Hematopoietic multipotent progenitor cell treated with erythropoietin and hydrocortisone succinate and interleukin-3 and kit ligand, for 4 days (in vitro differentiated cells): ENCODE measurements around the gene FRMD4A.
"Not testable (repeated sequence)": the region's sequence is repeated elsewhere in the genome, so short reads cannot be mapped to it uniquely, and the experiment has no call there.

ENCODE experiments used
- DNase-seq: peaks from one replicate; pipeline ENCODE4 v3.0.0-alpha.2; 2015

The FRMD4A gene

DNA sequence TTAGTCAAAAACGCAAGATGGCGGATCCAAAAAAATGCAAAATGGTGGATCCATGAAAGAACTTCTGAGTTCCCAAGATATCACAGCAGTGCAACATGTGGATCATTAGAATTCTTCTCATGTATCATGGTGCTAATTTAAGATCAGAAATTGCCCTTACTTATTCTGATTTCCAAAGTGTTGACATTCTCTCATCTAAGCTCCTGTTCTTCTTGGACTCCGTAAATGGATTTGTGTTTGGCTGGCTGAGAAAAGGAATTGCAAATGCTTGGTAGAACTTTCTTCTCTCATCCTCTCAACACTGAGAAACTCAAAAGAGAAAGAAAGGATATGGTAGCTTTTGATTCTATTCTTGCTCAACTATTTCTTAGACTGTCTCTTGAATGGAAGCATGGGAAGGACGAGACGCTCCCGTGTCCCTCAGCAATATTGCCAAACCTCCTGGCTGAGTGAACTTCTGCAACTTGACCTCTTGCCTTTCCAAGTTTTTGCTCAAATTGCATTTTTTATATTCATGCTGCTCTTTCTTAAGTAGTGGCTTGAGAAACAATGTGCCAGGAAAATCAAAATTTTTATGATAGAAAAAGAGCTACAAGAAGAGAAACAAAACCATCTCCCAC, 44.7 kb downstream of the FRMD4A start:
- DNase-seq = no peak

DNA sequence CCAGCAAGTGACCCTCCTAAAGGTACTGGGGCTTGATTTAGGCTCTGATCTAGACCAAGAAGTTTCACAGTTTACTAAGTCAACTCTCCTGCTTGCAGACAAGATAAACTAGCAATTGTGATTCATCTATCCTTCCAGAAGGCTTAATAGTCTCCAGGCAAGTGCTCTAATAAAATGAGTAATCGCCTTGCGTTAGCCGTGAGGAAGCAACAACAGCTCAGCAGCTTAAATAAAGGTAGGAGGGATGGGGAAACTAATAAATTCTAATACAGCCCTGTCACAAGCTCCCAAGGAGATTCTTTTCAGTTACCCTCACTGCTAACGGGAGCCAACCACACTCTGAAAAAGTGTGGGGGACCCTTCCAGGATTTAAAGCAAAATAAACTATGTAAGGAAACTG, 48.4 kb downstream of the FRMD4A start:
- DNase-seq = no peak

GRCh38 chr10:14278533-14278932, 52.2 kb downstream of the FRMD4A start:
- no peak for DNase-seq

DNA sequence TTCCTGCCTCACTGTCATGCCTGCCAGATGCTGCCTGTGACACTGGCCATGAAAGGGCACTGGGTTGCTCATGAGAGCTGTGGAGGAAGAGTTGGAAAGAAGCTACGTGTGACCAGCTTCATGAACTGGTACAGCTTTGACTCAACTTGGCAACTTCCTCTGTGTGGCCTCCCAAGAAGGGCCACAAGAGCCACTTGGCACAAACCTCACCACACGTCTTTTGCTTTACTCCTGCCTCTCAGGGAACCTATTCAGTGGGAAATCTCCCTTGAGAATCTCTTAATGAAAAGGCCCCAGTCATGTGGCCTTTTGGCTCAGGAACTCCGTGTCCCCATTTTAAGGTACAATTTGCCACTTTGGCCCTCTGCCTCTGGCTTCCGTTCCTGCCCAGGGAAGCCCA, 54.5 kb downstream of the FRMD4A start:
- DNase-seq = no peak

- DNase-seq = no peak
Observed at GRCh38 chr10:14271621-14272020, 59.1 kb downstream of the FRMD4A start.

DNA sequence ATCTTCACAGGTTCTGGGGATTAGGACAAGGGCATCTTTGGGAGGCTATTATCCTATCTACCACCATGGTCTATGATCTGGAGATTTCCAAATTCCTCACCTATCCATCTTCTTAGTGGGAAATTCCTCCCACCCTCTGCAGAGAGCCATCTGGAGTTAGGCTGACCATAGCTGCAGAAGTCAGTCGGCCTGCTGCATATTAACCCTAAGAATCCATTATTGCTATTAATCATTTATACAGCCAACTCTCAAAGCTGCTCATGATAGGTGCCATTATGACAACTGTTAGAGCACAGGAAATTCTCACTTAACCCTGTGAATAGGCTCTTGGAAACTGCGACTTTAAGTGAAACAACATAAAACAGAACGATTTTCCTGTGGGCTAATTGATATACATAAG, 60.4 kb downstream of the FRMD4A start:
- no peak for DNase-seq

GRCh38 chr10:14265709-14266108, 65.0 kb downstream of the FRMD4A start:
- no peak for DNase-seq

DNA sequence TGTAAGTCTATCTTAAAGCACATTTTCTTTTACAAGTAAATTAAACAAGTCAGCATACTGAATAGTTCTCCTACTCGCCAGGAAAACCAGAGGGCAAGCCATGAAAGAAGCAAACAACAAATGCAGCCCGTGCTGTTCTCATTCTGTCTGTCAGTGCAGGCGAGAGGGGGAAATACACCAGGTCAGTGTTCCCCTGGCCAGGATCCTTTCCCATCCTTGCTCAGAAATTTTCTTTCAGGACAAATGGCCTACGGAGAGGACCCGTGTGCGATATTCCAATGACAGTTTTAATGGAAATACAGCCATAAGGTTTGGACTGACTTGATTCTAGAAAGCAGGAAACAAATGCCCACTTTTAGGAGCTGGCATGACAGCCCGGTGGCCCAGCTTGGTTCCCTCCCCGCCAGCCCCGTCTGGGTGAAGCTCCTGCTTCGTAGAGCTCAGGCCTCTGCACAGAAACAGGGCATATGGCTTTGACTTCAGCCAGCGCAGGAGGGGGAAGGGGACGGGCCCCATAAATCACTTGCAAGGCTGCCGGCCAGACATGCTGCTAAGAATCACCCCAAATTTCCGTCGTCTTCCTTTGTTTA, 67.8 kb downstream of the FRMD4A start:
- no peak for DNase-seq

GRCh38 chr10:14261336-14261735, 69.4 kb downstream of the FRMD4A start:
- DNase-seq = no peak

GRCh38 chr10:14259696-14260566, 70.8 kb downstream of the FRMD4A start:
- no peak for DNase-seq

GRCh38 chr10:14254368-14254767, 76.4 kb downstream of the FRMD4A start:
- no peak for DNase-seq

GRCh38 chr10:14253711-14254110, 77.0 kb downstream of the FRMD4A start:
- DNase-seq = no peak

- DNase-seq = no peak
Observed at GRCh38 chr10:14253079-14253478, 77.6 kb downstream of the FRMD4A start.

DNA sequence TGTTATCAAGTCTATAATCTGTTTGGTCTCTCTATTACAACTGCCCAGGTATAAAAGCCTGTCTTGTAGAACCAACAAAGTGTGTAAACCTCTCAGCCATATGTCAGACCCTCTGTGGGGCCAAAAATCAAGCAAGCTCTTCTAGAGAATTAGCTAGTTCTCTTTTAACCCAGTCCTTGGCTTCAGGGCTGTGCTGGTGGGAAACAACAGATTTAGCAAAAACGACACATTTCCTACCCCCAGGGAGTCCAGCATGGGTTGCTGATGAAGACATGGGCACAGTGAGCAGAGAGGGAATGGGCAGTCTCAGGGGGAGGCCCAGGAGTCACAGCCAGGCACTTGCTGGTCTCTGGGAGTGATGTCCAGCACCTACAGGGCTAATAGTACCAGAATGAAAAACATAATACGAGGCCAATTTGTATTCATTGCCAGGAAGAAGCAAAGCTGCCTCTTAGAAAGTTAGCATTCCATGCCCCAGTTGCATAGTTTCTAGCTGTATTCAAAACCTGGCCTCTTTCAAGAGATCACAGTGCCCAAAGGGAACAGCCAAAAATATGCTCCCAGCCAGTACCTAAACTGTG, 80.1 kb downstream of the FRMD4A start:
- DNase-seq = no peak

DNA sequence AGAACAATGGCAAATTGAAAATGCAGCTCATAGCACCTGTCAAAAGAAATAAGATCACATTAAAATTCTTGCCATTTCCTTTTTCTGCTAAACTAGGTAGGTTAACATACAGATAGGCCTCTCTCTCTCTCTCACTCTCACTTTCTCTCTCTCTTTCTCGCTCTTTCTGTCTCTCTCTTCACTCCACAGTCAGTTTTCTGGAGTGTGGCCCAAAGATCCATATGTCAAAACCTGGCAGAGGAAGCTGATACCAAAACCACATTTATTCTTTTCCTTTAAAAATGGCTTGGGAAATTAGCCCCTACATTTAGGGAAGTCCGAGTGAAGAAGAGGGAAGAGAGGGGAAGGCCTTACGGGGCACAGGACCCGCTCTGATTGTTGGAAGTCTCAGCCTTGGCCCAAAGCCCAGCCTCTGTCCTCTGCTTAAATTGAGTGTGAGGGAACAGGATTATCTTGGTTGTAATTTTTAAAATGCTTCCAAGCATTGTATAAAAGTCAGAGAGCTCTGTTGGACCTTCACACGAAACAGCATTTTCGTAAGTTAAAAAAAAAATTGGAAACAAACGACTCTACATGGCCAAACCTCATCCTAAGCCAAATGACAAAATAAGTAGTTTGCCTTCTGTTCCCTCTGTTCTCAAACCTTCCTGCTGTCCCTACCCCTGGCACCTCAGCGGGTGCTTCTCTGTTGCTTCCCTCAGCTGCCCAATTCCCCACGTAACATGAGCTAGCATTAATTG, 83.2 kb downstream of the FRMD4A start:
- no peak for DNase-seq

DNA sequence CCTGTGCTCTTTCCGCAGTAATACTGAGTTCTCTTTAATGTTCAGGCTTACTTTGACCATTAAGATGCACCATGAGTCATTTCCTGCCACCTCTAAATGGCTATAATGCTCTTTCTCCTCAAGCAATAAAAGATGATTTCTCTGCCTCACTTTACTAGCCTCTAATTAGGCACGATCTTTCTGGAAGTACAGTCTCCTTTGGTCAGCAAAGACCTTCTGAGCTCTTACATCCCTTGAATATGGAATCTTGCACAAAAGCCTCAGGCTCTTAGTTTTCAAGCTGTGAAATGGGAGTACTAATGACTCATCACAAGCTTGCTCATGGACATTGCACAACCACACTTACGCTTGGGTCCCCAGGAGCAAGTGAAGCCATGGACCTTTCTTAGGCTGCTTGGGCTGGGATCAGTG, 85.9 kb downstream of the FRMD4A start:
- no peak for DNase-seq

GRCh38 chr10:14244147-14244546, 86.6 kb downstream of the FRMD4A start:
- no peak for DNase-seq

DNA sequence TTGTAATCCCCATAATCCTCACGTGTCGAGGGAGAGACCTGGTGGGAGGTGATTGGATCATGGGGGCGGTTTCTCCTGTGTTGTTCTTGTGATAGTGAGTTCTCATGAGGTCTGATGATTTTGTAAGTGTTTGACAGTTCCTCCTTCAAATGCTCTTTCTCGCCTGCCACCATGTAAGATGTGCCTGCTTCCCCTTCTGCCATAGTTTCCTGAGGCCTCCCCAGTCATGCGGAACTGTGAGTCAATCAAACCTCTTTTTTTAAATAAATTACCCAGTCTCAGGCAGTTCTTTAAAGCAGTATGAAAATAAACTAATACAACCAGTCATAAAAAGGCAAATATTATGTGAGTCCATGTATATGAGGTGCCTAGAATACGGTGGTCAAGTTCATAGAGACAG, 87.5 kb downstream of the FRMD4A start:
- DNase-seq = no peak

- no peak for DNase-seq
Observed at GRCh38 chr10:14241196-14241595, 89.5 kb downstream of the FRMD4A start.

- no peak for DNase-seq
Observed at GRCh38 chr10:14240253-14241189, 90.2 kb downstream of the FRMD4A start.

- not testable (repeated sequence) for DNase-seq
Observed at GRCh38 chr10:14238659-14239058, 92.1 kb downstream of the FRMD4A start.

DNA sequence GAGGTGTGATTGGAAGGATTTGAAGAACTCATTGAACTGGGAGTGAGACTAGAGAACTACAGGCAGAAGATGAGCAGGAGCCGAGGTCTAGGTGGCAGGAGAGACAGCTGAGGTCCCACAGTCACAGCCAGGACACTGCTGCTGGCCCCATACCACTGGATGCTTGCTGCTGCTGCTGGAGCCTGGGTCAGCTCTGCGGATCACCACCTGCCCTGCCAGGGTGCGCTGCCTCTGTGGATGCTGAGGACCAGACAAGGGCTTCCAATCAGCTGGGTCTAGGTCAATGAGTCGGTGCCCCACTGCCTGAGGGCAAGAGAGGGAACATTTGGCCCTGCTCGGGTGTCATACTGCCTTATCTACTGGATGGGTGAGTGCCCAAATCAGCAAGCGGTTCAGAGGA, 94.4 kb downstream of the FRMD4A start:
- DNase-seq = no peak
